IPS DF 19.7 (cell line): Measurements from ENCODE around the gene SKP2.
"Not testable (repeated sequence)": the region's sequence is repeated elsewhere in the genome, so short reads cannot be mapped to it uniquely, and the experiment has no call there.

ENCODE experiments used
- DNase-seq: peaks from one replicate; pipeline ENCODE4 v3.0.0-alpha.2; 2013; ENCODE audit warnings: low read depth, low spot score

The SKP2 gene

DNA sequence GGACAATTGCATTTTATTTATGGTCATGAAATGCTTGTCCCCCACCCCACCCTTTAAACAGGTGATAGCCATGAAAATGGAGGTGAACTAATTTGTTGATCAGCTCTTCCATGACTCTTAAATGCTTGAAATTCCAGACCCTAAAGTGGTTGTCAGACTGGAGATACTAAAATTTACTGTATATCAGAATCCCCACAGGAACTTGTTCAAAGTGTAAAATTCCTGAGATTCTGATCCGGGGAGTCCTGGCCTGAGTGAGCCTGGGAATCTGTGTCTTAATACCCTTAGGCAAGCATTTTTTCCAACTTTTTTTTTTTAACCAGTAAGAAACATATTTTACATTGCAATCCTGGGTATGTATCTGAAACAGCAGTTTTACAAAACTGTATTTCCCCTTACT, 4.7 kb downstream of the SKP2 start:
- DNase-seq = no peak

DNA sequence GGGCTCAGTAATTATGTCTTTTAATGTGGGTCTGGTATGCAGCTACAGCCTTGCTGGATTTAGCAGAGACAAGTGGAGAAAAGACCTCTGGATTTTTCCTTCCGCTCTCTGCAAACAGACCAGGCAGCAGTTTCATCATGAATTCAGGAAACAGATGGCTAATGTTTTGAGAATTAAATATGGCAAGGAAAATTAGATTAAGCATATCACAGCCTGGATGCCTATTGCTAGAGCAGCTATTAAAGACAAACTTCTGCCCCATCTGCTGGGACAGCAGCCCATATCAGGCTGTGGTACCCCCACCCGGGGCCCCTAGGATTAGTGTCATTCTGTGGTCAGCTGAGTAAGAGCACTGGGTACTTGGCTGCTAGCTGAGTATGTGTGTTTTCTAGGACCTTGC, 6.2 kb downstream of the SKP2 start:
- DNase-seq = no peak

DNA sequence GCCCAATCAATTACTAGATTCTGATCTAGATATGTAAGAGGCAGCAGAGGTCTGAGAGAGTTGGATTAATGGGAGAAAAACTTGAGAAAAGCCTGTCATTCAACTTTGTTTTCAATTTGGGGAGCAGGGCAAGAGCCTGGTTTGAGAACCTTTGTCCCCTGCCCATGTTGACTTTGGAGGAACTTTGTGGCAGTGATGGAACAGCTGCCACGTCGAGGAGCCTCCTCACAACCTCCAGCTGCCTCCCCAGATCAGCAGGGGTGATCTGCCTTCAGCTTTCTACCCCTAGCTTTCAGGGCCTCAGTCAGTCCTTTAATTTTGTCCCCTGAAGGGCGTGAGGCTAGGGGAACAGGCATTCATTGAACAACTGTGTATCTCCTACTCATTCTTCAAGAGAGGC, 8.7 kb downstream of the SKP2 start:
- DNase-seq = no peak

DNA sequence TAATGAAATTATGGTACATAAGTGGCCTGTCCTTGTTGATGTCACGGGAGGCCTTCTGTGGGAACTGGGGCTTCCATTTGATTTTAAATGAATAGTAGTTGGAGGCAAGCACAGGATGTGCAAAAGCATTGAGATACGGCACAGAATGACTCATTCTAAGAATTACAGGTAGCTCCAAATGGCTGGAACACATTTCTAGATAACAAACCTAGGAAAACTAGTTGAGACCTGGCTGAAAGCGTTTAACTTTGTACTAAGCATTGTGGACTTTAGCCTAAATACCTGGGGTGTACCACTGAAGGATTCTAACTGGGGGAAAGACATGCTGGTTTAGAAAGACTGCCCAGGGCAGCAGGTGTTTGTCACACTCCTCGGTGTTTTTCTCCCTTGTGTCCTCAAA, 9.4 kb downstream of the SKP2 start:
- DNase-seq = no peak

DNA sequence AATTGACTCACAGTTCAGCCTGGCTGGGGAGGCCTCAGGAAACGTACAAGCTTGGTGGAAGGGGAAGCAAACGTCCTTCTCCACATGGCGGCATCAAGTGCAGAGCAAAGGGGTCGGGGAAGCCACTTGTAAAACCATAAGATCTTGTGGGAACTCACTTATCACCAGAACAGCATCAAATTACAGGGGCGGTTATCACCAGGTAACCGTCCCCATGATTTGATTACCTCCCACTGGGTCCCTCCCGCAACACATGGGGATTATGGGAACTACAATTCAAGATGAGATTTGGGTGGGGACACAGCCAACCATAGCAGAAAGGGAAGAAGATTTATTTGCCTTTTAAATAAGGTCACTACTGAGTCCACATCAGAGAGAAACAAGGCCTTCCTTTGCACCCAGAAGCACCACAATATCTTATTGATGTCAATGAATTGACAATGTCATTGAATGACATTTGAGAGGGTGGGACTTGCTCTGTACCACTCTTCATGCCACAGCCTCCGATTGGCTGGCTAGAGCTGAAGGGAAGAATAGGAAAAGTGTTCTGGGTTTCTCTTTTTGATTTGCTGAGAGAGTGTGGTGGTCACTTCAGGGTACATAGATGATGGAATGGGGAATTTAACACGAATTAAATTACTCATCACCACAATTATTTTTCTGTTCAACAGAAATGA, 11.0 kb downstream of the SKP2 start:
- DNase-seq = no peak

DNA sequence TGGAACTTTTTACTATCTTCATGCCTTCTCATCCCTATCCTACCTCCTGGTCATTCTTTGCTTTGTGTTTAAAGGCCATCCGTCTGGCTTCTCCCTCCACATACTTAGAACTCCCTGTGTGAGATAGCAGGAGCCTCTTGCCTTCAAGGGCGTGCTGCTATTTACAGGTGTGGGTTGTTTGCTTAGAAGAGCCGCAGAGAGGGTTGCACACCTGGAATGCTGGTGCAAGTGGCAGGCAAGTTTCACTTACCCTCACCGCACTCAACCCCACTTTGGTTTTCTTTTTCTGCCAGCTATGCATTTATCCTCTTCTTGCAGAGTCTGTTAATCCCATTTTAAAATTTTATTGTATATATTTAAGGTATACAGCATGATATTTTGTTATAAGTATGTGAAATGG, 12.6 kb downstream of the SKP2 start:
- DNase-seq = no peak

DNA sequence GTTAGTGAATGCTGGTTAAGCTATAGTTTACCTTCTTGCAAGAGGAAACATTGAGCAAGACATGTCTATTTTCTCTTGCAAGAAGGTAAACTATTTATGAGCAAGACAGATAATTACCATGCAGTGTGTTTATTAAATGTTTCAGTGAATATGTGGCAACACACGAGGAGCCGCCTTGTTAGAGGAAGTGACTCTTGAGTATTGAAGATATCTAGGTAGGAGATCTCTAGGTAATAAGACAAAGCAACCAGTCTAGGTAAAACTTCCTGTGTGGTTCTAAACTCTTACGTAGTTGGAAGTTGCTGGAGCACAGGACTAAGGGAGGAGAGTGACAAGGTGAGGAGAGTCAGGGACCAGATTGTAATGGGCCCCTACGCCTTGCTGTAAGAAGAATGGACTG, 16.8 kb downstream of the SKP2 start:
- no peak for DNase-seq

DNA sequence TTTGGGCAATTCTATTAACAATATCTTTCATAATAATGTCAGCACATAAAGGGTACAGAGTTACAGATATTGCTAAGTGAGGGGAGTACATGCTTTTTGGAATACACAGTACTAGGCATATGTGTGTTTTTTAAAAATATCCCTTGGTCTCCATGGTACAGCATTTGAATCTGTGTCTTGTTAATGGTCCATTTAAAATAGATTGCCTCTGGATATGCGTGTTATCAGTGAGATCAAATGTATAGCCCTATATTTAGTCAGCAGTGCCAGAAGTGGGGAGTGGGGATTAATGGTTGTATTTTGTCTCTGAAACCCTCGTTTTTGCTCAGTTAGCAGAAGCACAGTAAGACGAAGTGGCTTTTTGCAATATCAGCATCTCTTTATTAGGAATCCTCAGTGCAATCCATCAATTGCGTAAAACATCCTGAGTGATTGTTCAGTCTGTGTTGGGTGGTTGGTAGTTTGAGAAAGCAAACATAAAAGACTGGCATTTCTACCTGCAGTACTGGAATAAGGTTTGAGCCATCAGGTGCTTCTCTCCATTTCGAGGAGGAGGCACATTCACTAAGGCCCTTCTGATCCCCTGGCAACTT, 19.0 kb downstream of the SKP2 start:
- DNase-seq = no peak

DNA sequence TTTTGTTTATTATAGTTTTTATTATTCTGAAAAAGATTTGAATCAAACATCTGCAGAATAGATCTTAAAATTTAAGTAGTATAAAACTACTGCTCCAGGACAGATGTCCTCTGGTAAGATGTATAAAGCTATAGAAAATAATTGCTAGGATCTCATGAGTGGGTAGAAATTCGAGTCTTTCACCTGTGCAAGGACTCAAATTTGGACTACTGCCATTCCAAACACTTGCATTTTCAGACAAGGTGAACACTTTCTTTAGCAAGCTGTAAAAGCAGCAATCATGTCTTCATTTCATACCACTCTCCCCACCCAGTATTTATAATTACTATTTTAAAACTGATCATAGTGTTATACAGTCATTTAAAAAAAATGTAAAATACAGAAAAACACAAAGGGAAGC, 20.7 kb downstream of the SKP2 start:
- DNase-seq = no peak

DNA sequence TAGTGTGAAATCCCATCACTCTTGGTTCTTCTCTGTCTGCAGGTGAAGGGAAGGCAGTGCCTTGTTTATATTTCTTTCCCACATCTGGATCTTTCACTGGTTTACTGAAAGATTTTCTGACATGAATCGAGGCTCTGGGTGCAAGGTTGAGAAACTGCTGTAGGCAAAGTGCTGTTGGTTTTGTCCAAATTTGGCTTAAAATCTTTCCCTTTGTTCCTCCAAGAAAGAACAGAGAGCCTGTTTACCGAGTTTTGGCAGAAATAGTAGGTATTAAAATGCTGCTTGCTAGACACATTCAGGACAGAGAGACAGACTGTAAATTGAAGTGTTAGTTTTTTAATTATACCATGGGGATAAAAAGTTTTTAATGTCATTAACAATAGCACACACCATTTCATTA, 21.5 kb downstream of the SKP2 start:
- no peak for DNase-seq

DNA sequence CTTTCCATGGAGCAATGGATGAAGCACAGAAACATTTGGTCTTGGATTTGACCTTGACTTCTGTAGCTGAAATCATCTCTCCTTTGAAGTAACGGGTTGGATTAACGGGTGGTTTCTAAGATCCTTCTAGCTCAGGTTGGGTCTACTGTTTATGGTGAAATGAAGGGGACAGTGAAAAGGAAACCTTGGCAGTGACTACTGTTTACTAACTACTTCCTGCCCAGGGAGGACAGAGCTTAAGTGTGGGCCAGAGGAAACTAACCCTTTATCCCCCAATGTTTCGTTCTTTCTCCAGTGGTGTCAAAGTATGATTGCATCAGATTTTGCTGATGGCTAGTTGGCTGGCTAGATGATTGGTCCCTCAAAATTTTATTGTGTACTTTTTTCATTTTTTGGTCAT, 22.2 kb downstream of the SKP2 start:
- DNase-seq = no peak

DNA sequence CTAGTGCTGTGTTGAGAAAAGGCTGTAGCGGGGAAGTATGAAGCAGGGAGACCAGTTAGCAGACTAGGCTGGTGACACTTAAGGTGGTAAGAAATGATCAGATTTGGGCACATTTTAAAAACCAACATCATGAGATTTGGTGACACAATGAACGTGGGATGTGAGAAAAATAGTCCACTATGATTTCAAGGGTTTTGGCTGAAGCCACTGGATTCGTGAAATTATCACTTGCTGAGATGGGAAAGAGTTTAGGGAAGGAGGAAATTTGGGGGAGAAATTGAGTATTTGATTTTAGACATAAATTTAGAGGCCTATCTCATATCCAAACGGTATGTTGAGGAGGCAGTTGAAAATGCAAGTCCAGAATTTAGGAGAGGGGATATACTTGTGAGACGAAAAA, 23.1 kb downstream of the SKP2 start:
- no peak for DNase-seq

DNA sequence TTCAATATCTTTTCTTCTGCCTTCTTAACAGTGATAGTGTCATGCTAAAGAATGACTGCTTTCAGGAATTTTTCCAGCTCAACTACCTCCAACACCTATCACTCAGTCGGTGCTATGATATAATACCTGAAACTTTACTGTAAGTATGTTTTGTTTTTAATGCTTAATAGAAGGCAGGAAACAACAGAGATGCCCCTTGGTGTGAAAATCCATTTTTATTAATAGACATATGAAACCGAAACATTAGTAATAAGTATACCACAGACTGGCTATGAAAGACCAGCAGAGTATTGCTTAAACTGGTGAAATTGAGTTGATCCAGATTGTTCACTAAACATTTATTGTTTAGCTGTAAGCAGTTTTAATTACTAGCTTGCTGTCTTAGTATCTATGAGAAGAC, 25.2 kb downstream of the SKP2 start:
- DNase-seq = no peak

DNA sequence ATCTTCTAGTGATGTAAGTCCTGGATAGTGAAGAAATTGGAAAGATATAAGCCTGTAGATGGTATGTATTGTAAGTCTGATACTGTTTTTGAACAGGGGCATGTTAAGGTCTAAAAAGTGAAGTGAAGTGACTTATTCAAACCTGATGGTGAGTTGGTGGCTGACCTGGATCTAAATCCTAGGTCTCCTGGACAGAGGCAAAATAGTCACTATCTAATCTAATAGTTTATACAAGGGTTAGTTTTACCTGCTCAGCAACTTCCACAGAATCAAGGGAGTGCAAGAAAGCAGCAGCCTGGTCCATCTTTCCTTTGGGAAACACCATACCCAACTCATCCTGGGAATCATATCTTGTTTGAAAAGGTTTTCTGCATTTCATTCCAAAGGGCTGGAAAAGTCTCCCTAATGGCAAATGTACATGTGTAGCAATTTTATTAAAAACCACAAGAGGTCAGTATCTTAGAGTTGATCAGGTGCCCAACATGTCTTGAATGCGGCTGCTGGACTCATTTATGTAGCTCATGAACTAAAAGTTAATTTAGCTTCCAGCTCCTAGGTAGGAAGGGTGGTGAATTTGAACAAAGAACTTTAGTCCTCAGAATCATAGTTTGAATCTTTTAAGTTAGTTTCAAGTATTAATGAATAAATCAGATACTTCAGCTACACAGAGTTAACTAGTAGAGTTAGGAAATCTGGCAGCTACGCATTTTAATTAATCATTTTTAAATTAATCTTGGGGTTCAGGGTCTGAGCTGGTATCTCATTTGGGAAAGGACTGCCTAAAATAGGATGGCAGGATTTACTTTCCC, 26.0 kb downstream of the SKP2 start:
- DNase-seq = no peak

DNA sequence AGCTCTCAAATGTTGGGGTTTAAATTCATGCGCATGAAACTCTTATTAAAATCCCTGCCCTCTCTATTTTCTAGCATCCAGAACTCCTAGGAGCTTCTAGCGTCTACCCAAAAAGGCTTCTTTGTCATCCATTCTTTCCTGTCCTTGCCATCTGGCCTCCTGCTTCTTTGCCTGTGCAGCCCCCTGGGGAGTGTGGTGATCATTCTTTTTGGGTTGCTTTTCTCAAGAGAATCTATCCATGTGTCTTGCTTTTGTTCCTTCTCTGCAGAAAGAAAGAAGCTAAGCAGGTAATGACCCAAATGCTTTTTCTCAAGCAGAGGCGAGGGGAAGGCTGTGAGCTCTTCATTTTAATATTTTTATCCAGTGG, 26.6 kb downstream of the SKP2 start:
- no peak for DNase-seq

DNA sequence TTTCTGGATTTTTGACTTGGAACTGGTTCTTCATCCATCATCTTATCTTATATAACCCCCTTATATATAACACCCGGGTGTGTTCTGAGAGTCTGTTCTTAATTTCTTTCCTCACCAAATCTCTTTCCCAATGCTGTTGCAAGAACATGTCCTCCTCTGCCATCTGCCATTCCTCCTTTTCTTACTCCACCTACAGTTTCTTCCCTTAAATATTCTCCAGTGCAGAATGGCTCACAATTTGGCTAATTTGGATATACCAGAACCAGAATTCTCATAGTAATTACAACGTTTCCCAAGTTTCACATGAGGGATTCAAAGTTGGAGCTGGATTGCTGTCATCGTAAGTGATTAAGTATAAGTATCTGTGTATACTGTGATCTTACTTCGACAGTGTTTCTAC, 28.0 kb downstream of the SKP2 start:
- no peak for DNase-seq

DNA sequence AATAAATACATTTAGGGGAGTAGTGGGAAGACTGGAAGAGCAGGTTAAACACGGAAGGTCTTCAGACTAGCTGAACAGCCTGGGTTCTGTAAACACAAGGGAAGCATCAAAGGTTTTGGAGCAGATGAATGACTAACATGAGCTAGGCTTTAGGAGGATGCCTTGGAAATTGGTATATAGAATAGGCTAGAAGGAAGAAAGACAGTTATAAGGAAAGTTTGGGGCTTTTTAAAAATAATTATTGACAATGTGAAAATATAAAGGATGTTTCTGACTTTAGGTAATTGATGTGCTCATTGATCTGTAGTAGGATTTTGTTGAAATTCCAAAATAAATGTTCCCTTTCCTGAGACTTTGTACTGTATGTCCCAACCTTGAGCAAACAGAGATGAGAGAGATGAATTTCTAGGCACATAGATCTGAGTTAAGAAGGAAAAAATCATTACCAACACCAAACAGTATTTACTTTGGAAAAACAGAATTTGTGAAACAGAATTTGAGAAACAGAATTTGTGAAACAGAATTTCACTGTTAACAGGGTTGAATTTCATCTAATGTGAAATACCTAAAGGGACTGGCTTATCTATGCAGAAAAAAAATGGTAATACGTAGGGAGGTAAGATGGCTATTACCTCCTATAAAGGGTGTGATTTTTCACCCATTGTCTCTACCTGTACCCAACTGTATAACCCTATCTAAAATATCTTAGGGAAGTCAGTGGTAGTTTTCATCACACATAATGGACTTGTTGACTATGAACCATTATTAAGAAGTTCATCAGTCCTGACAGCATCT, 28.8 kb downstream of the SKP2 start:
- DNase-seq = no peak

DNA sequence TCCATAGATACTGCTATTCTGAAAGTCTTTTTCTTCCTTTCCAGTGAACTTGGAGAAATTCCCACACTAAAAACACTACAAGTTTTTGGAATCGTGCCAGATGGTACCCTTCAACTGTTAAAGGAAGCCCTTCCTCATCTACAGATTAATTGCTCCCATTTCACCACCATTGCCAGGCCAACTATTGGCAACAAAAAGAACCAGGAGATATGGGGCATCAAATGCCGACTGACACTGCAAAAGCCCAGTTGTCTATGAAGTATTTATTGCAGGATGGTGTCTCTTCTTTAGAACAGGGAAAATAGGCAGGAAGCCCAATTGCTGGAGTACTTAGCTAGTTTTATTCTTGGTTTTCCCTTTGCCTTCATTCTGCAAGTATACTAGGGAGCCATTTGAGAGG, 29.9 kb downstream of the SKP2 start:
- DNase-seq = no peak

DNA sequence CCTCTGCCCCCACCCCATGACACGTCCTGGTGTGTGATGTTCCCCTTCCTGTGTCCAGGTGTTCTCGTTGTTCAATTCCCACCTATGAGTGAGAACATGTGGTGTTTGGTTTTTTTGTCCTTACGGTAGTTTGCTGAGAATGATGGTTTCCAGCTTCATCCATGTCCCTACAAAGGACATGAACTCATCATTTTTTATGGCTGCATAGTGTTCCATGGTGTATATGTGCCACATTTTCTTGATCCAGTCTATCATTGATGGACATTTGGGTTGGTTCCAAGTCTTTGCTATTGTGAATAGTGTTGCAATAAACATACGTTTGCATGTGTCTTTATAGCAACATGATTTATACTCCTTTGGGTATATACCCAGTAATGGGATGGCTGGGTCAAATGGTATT, 32.5 kb downstream of the SKP2 start:
- DNase-seq = not testable (repeated sequence)

DNA sequence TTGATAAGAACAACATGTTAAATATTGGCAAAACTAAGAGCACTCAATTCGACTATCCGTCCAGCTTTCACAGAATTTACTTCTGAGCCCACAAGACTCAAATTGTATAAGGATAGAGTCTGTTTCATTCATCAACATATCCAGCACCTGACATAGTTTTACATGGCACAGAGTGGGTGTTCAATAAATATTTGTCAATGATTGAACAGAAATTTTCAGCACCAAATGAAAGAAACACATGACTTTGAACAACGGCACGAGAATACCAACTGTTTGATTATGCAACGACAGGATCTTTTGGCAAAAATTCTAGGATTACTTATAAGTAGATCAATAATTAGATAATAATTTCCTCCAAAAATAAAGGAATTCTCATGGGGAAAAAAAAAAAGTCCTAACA, 41.8 kb downstream of the SKP2 start:
- DNase-seq = no peak

DNA sequence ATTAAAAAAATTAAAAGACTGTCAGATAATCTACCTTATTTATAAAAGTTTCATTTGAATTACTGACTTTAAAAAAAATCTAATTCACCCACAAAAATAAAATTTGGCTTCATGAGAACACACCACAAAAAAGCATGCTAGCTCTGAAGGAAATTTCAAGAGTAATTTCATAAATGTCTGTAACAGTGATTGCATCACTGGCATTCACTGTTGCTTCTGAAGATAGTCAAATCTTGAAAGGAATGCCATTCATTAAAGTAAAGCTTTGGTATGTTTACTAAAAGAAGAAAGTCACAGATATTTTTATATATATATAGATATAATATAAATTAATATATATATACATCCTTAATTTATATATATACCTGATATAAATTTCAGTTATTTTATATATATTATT, 46.4 kb downstream of the SKP2 start:
- DNase-seq = no peak

DNA sequence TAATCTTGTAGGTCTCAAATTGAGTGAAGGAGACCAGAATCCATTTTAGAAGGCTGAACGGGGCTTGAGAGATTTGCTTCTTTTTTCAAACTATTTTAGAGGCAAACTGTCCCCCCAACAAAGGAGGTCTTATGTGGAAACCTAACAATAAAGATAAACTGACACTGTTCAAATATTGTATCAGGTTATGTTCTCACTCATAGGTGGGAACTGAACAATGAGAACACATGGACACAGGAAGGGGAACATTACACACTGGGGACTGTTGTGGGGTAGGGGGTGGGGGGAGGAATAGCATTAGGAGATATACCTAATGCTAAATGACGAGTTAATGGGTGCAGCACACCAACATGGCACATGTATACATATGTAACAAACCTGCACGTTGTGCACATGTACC, 46.9 kb downstream of the SKP2 start:
- DNase-seq = not testable (repeated sequence)
